NT2/D1 (cell line): Measurements from ENCODE around the gene TMEFF1.

Experiments used
- DNase-seq: peaks from one replicate; pipeline ENCODE4 v3.0.0-alpha.2; 2011; ENCODE audit warnings: low read depth, low spot score
- H3K27me3 ChIP-seq: 2 replicates; pipeline ENCODE4 v1.6.0; 2011; ENCODE audit warnings: mild to moderate bottlenecking; ENCODE audit not compliant: insufficient read length, insufficient read depth
- H3K36me3 ChIP-seq: 2 replicates; pipeline ENCODE4 v1.6.1; 2011; ENCODE audit warnings: mild to moderate bottlenecking, low read length, mixed read lengths; ENCODE audit not compliant: insufficient read depth, insufficient read length
- H3K4me1 ChIP-seq: 2 replicates; pipeline ENCODE4 v1.5.1; 2011; ENCODE audit not compliant: insufficient read depth, insufficient read length
- H3K4me3 ChIP-seq: 2 replicates; pipeline ENCODE4 v1.5.1; 2011; ENCODE audit warnings: low read depth; ENCODE audit not compliant: insufficient read length
- H3K9ac ChIP-seq: 2 replicates; pipeline ENCODE4 v1.6.0; 2011; ENCODE audit warnings: low read depth; ENCODE audit not compliant: insufficient read length
- H3K9me3 ChIP-seq: 2 replicates; pipeline ENCODE4 v1.5.1; 2011; ENCODE audit warnings: mild to moderate bottlenecking, low read length; ENCODE audit not compliant: insufficient read depth
- SUZ12 ChIP-seq: IDR thresholded peaks from 2 replicates; pipeline ENCODE4 v1.6.1; 2011; ENCODE audit not compliant: insufficient read length, insufficient read depth; ENCODE audit errors: extremely low read depth
- YY1 ChIP-seq: IDR thresholded peaks from 2 replicates; pipeline ENCODE4 v1.6.1; 2011; ENCODE audit not compliant: insufficient read length, insufficient read depth
- ZNF274 ChIP-seq: IDR thresholded peaks from 2 replicates; pipeline ENCODE4 v1.6.1; 2011; ENCODE audit warnings: mild to moderate bottlenecking, low read depth, low read length

TMEFF1 gene

GRCh38 chr9:100466171-100466828, 6.6 kb upstream of the TMEFF1 start:
- Histone ChIP-seq H3K36me3 (no peaks in the 10 kb centered on the region), H3K4me3 (no peak overlapping the region), H3K27me3 (no peaks in the 10 kb centered on the region), H3K4me1 (no peaks in the 10 kb centered on the region), H3K9me3 (no peaks in the 10 kb centered on the region), H3K9ac (no peak overlapping the region)
- TF ChIP-seq SUZ12 (no peak), ZNF274 (no peak), YY1 (no peak)
- no peak for DNase-seq

- Histone ChIP-seq H3K27me3 (no peaks in the 10 kb centered on the region), H3K4me1 (no peaks in the 10 kb centered on the region), H3K9ac (no peak overlapping the region), H3K9me3 (no peaks in the 10 kb centered on the region), H3K4me3 (no peak overlapping the region), H3K36me3 (no peaks in the 10 kb centered on the region)
- DNase-seq = no peak
- TF ChIP-seq SUZ12 (no peak), YY1 (no peak), ZNF274 (no peak)
Observed at GRCh38 chr9:100466829-100467221, 6.1 kb upstream of the TMEFF1 start.

GRCh38 chr9:100468041-100468440, 4.9 kb upstream of the TMEFF1 start:
- TF ChIP-seq SUZ12 = no peak
- no peak for TF ChIP-seq ZNF274
- TF ChIP-seq YY1 = no peak
- H3K4me3 ChIP-seq = no peak overlapping the region
- H3K36me3 ChIP-seq = no peaks in the 10 kb centered on the region
- H3K9ac ChIP-seq = no peak overlapping the region
- no peaks in the 10 kb centered on the region for H3K4me1 ChIP-seq
- DNase-seq = no peak
- no peaks in the 10 kb centered on the region for H3K9me3 ChIP-seq
- no peaks in the 10 kb centered on the region for H3K27me3 ChIP-seq

- no peak for DNase-seq
- Histone ChIP-seq H3K4me3 (peak overlapping the region; percentile 85), H3K9ac (peak overlapping the region; percentile 46), H3K27me3 (no peaks in the 10 kb centered on the region), H3K4me1 (no peaks in the 10 kb centered on the region), H3K9me3 (no peaks in the 10 kb centered on the region), H3K36me3 (no peaks in the 10 kb centered on the region)
- TF ChIP-seq ZNF274 = no peak
- no peak for TF ChIP-seq YY1
Observed at GRCh38 chr9:100472268-100472667, 681 bp upstream of the TMEFF1 start.

- DNase-seq = peak; percentile 23
- Histone ChIP-seq H3K36me3 (no peaks in the 10 kb centered on the region), H3K4me1 (no peaks in the 10 kb centered on the region), H3K4me3 (peak overlapping the region; percentile 85), H3K9ac (peak overlapping the region; percentile 92), H3K27me3 (no peaks in the 10 kb centered on the region), H3K9me3 (no peaks in the 10 kb centered on the region)
- TF ChIP-seq ZNF274 (no peak), YY1 (no peak), SUZ12 (no peak)
Observed at GRCh38 chr9:100473276-100474081, 530 bp downstream of the TMEFF1 start.

GRCh38 chr9:100474082-100474923, 1.4 kb downstream of the TMEFF1 start:
- Histone ChIP-seq H3K36me3 (no peaks in the 10 kb centered on the region), H3K9me3 (no peaks in the 10 kb centered on the region), H3K9ac (peak overlapping the region; percentile 92), H3K27me3 (no peaks in the 10 kb centered on the region), H3K4me3 (peak overlapping the region; percentile 85), H3K4me1 (no peaks in the 10 kb centered on the region)
- DNase-seq = no peak
- TF ChIP-seq ZNF274 = no peak
- TF ChIP-seq YY1 = no peak
- no peak for TF ChIP-seq SUZ12

- H3K27me3 ChIP-seq = no peaks in the 10 kb centered on the region
- no peaks in the 10 kb centered on the region for H3K4me1 ChIP-seq
- TF ChIP-seq ZNF274 (no peak), YY1 (no peak), SUZ12 (no peak)
- no peaks in the 10 kb centered on the region for H3K9me3 ChIP-seq
- no peak for DNase-seq
- peak overlapping the region; percentile 85 for H3K4me3 ChIP-seq
- H3K9ac ChIP-seq = peak overlapping the region; percentile 92
- no peaks in the 10 kb centered on the region for H3K36me3 ChIP-seq
Observed at GRCh38 chr9:100474924-100475276, 2.0 kb downstream of the TMEFF1 start.
